Measurements from ENCODE around the gene HJV.
A peak's percentile ranks its signal among the peaks of the same experiment; 100 is the strongest.

Gene HJV

GRCh38 chr1:145992958-145993617 lies 28.4 kb downstream of the HJV start:
- no peak for DNase-seq

- DNase-seq: no peak
Measured at GRCh38 chr1:145992502-145992936, 29.0 kb downstream of the HJV start.

- no peak for DNase-seq
Measured at GRCh38 chr1:145991735-145992412, 29.7 kb downstream of the HJV start.

- DNase-seq: no peak
Measured at GRCh38 chr1:145990249-145990855, 31.2 kb downstream of the HJV start.

GRCh38 chr1:145988773-145989172 lies 32.8 kb downstream of the HJV start:
- no peak for DNase-seq

GRCh38 chr1:145987926-145988325 lies 33.6 kb downstream of the HJV start:
- DNase-seq: no peak

- DNase-seq: no peak
Measured at GRCh38 chr1:145986551-145986950, 35.0 kb downstream of the HJV start.

GRCh38 chr1:145985502-145986439 lies 35.8 kb downstream of the HJV start:
- peak; percentile 78 for DNase-seq

- no peak for DNase-seq
Measured at GRCh38 chr1:145985129-145985501, 36.4 kb downstream of the HJV start.

GRCh38 chr1:145983960-145984830 lies 37.3 kb downstream of the HJV start:
- no peak for DNase-seq

- no peak for DNase-seq
Measured at GRCh38 chr1:145983206-145983675, 38.3 kb downstream of the HJV start.

- DNase-seq: no peak
Measured at GRCh38 chr1:145982010-145982723, 39.4 kb downstream of the HJV start.

GRCh38 chr1:145980457-145980994 lies 41.0 kb downstream of the HJV start:
- no peak for DNase-seq

- peak; percentile 28 for DNase-seq
Measured at GRCh38 chr1:145979746-145980456, 41.6 kb downstream of the HJV start.

- DNase-seq: peak; percentile 96
Measured at GRCh38 chr1:145978854-145979745, 42.4 kb downstream of the HJV start.

GRCh38 chr1:145978471-145978853 lies 43.1 kb downstream of the HJV start:
- DNase-seq: no peak

GRCh38 chr1:145977486-145978470 lies 43.8 kb downstream of the HJV start:
- DNase-seq: peak; percentile 59

- DNase-seq: no peak
Measured at GRCh38 chr1:145977016-145977415, 44.5 kb downstream of the HJV start.
